ENCODE results near the gene ENTHD1.

The ENTHD1 gene

DNA sequence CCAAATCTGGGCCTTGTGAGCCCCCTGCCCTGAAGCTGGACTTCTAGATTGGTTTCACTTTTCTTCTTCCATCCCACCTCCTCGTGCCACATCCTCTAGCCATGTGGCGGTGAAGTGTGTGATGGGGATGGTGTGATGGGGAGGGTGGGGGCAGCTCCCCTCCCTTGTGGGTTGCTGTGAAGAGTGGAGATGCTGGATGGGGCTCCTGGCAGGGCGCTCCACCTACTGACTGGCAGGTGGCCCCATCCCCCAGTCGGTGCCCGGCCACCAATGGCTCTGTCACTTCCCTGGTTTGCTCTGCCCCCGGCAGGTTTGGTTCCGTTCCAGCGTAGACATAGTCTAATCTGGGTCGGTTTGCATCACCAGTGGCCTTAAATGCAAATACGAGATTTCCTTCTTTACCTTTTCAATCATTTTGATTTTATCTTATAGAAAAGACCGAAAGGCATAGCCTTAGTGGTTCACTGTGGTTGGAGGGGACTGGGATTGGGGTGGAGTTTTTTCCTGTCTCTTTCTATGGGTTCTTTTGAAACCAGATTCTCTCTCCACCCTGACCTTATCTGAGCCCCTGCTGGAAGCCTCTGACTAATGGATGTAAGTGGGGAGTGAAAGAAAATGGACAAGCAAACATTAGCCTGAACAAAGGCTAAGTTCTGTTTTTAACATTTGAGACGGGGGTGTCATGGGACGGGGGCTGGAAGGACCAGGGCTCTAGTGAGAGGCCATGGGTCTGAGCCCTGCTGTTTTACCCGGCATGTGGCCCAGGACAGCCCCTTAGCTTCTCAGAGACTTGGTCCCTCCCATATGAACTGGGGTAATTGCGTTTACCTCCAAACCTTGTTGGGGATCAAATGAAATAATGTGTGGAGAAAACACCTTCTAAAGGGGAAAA, 173.8 kb downstream of the ENTHD1 start:
- no peak overlapping the region for H3K4me3 Mint-ChIP-seq

DNA sequence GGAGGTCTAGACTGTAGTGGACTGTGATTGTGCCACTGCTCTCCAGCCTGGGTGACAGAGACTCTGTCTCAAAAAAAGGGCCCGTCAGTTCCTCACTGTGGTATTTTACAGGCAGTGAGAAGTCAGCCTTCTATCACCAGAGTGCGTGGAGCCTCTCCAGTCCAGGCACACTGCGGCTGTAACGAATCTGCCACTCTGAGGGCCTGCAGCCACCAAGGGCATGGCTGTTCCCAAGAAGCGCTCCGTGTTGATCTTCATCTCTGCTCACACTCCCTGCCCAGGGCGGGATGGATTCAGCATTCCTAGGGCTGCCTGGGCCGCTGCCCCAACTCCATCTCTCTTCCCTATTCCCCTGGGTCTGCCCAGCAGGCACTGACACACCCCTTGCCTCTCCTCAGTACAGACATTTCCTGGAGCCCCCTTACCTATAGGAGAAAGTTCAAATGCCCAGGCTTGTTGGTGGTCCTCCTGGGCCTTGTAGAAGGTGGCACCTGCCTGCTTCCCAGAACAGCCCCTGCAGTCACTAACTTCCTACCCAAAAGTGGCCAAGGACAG, 174.6 kb downstream of the ENTHD1 start:
- DNase-seq (ENCODE audit: low spot score in 2 of 2): no peak
- peaks cover 26% of the 10 kb centered on the region for H3K4me1 Mint-ChIP-seq
- no peak overlapping the region for H3K4me3 Mint-ChIP-seq
- ATAC-seq: no peak
- no peaks in the 10 kb centered on the region for H3K9me3 Mint-ChIP-seq
- peak overlapping the region; percentile 65 for H3K27ac Mint-ChIP-seq
- no peaks in the 10 kb centered on the region for H3K36me3 Mint-ChIP-seq

More for the DNA sequence above, 173.8 kb downstream of the ENTHD1 start:
- no peak for ATAC-seq
- Mint-ChIP-seq H3K36me3 (peaks cover 6% of the 10 kb centered on the region), H3K4me1 (peaks cover 26% of the 10 kb centered on the region), H3K27ac (peak overlapping the region; percentile 65), H3K9me3 (no peaks in the 10 kb centered on the region)
- DNase-seq (ENCODE audit: low spot score in 2 of 2): no peak

DNA sequence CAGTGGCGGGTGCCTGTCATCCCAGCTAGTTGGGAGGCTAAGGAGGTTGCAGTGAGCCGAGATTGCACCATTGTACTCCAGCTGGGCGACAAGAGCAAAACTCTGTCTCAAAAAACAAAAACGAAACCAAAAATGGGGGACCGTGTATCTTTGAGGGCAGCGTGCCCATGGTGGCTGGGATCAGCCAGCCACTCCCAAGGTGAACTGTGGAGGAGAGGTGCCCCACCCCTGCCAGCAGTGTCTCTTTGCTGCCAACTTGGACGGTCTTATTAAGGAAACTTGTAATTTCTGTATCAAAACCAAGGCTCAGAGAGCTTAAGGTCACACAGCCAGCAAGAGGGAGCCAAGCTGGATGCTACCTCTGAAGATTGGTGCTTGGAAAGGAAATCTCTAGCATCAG, 175.4 kb downstream of the ENTHD1 start:
- peak overlapping the region; percentile 50 for H3K27ac Mint-ChIP-seq
- no peaks in the 10 kb centered on the region for H3K9me3 Mint-ChIP-seq
- peak overlapping the region; percentile 14 for H3K4me3 Mint-ChIP-seq
- H3K4me1 Mint-ChIP-seq: peaks cover 26% of the 10 kb centered on the region
- H3K36me3 Mint-ChIP-seq: no peaks in the 10 kb centered on the region
- no peak for ATAC-seq
- no peak for DNase-seq (ENCODE audit: low spot score in 2 of 2)

DNA sequence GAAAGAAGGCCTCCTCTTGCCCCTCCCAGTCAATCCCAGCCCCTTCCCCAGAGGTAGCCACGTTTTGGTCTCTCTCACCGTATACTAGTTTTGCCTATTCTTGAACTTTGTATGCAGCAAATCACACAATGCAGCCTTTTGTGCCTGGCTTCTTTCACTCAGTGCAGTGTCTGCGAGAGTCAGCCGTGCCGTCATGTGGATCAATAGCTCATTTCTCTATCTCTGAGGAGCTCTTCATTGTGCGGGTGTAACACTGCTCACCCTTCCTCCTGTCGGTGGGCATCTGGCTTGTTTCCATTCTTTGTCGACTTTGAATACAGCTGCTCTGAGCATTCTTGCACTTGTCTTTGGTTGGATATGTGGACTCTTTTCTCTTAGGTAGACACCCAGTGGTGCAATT, 176.5 kb downstream of the ENTHD1 start:
- ATAC-seq: no peak
- Mint-ChIP-seq H3K36me3 (no peaks in the 10 kb centered on the region), H3K9me3 (no peaks in the 10 kb centered on the region), H3K27ac (no peak overlapping the region), H3K4me3 (no peak overlapping the region), H3K4me1 (peaks cover 20% of the 10 kb centered on the region)
- DNase-seq (ENCODE audit: low spot score in 2 of 2): no peak

DNA sequence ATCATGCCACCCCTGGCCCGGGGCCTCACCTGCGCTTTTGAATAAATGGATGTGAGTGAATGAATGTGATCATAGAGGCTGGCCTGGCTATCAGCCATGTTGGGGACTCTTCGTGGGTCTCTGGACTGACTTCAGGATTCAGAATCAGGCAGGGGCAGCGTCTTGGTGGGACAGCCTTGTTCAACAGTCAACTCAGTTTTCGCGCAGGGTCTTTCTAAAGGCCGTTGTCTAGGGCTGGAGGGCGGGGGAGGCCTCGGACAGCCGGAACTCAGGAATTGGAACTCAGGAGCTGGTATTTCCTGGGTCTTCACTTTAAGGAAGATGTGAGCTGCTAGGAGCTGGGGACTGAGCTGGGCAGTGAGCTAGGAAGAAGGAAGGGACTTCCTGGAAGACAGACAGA, 177.0 kb downstream of the ENTHD1 start:
- H3K4me1 Mint-ChIP-seq: peaks cover 16% of the 10 kb centered on the region
- H3K4me3 Mint-ChIP-seq: no peak overlapping the region
- no peak overlapping the region for H3K27ac Mint-ChIP-seq
- DNase-seq (ENCODE audit: low spot score in 2 of 2) (no peak), ATAC-seq (no peak)
- no peaks in the 10 kb centered on the region for H3K9me3 Mint-ChIP-seq
- H3K36me3 Mint-ChIP-seq: no peaks in the 10 kb centered on the region

DNA sequence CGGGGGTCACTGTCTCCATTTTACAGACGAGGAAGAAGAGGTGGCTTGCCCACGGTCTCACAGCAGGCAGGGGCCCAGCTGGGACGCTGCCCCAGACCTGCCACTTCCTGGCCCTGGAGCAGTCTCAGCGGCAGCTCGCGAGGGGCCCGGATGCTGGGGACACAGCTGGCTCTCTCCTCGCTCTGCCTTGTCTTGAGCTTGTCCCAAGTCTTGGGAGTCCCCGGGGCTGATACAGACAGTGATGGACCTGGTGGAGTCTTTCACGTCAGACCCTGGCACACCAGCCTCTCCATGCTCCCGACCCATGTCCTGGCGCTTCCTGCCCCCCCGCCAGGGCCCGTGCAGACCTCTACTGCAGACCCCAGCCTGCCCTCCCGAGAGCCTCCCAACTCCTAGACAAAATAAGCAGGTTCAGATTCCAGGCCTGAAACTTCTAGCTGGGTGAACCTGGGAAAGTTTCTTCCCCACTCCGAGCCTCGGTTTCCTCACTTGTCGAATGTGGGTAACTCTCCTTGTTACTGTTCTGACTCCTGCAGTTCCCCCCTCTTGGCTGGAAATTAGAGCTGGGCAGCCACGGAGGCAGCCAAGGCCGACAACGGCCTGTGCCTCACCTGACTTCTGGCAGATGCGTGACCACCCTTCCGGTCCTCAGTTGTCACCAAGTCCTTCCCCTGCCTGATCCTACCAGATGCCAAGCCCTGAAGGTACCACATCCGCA, 177.6 kb downstream of the ENTHD1 start:
- H3K4me3 Mint-ChIP-seq: no peak overlapping the region
- no peak for ATAC-seq
- no peaks in the 10 kb centered on the region for H3K9me3 Mint-ChIP-seq

DNA sequence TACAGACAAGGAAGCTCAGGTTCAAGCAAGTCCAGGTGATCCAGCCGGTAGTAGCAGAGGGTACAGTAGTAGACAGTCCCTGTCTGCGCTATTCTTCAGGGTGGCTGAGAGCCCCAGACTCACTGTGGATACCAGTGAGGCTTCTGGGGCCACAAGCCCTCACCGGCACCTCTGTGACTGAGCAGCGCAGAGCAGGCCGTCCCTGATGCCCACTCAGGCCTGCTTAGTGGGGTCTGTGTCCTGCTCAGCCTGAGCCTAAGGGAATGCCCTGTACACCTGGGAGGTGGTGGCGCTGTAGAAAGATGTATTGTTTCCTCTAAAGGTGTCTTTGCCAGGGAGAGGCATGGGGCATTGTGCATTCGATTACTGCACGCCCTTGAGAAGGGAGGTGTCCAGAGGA, 179.2 kb downstream of the ENTHD1 start:
- Mint-ChIP-seq H3K4me3 (no peak overlapping the region), H3K4me1 (peaks cover 3% of the 10 kb centered on the region), H3K27ac (no peak overlapping the region), H3K36me3 (no peaks in the 10 kb centered on the region), H3K9me3 (no peaks in the 10 kb centered on the region)
- DNase-seq (ENCODE audit: low spot score in 2 of 2) (no peak), ATAC-seq (peak; percentile 31)

More for the DNA sequence above, 177.6 kb downstream of the ENTHD1 start:
- Mint-ChIP-seq H3K27ac (no peak overlapping the region), H3K4me1 (peaks cover 16% of the 10 kb centered on the region), H3K36me3 (no peaks in the 10 kb centered on the region)
- no peak for DNase-seq (ENCODE audit: low spot score in 2 of 2)

DNA sequence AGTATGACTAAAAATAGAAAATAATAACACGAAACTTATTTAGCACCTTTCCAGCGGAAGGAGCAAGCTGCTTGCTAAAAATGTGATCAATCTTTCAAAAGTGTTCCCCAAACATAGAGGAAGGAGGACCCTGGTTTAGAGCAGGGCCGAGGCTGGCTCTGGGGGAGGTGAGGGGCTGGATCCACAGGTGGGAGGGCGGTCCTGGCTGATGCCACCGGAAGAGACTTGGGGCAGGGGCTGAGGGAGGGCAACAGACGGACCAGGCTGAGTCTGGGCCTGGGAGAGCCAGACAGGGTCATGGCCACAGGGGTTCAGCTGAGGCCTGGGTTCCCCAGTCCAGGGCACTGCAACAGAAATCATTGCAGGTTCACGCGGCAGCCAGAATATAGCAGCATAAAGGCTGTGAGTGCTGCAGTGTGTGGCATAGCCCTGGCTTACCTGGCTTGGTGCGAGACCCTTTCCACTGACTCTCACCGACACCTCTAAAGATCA, 179.7 kb downstream of the ENTHD1 start:
- Mint-ChIP-seq H3K27ac (no peak overlapping the region), H3K36me3 (no peaks in the 10 kb centered on the region), H3K9me3 (no peaks in the 10 kb centered on the region), H3K4me1 (no peaks in the 10 kb centered on the region), H3K4me3 (no peak overlapping the region)
- ATAC-seq (peak; percentile 24), DNase-seq (ENCODE audit: low spot score in 2 of 2) (no peak)

DNA sequence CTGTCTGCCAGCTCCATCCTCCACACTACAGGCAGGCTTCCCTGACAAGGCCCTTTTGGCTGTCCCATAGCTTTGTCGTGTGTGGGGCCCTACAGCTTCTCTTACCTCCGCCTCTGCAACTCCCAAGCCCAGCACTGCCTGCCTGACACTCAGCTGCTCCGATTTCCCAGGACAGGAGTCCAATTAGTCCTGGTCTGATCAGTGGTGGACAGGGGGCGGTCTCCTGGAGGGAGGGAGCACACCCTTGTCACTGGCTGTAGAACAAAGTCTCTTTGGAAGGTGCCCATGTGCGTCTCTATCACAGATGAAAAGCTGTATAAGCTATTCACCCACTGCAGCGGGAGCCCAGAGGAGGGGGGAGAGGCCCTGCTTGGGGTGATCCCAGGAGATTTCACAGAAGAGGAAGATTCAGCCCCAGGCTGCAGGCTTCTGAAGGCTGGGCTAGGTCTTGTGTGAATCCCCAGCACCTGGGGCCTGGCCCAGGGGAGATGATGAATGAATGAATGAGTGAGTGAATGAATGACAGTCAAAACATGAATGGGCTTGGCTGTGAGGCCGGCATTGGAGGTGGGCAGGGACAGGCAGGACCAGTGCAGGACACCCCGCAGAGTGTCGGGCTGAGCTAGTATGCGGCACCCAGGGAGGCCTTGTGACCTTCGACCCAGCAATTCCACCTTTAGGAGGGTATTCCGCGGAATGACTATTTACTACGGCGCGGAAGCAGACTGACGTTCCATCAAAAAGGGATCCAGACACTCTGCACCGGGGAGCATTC, 180.6 kb downstream of the ENTHD1 start:
- Mint-ChIP-seq H3K36me3 (no peaks in the 10 kb centered on the region), H3K9me3 (no peaks in the 10 kb centered on the region), H3K4me1 (no peaks in the 10 kb centered on the region), H3K4me3 (no peak overlapping the region), H3K27ac (no peak overlapping the region)
- ATAC-seq: no peak
- DNase-seq (ENCODE audit: low spot score in 2 of 2): no peak

DNA sequence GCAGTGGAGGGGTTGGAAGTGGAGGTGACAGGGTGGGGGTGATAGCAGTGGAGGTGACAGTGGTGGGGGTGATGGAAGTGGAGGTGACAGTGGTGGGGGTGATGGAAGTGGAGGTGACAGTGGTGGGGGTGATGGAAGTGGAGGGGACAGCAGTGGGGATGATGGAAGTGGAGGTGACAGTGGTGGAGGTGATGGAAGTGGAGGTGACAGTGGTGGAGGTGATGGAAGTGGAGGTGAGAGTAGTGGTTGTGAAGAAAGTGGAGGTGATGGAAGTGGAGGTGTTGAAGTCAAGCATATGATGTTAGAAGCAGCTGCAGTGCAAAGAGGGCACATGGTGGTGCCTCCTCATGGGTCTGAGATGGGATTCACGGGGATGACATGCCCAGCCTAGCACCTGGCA, 181.5 kb downstream of the ENTHD1 start:
- no peaks in the 10 kb centered on the region for H3K9me3 Mint-ChIP-seq
- no peaks in the 10 kb centered on the region for H3K36me3 Mint-ChIP-seq
- ATAC-seq: no peak
- H3K4me3 Mint-ChIP-seq: no peak overlapping the region
- H3K27ac Mint-ChIP-seq: no peak overlapping the region
- H3K4me1 Mint-ChIP-seq: no peaks in the 10 kb centered on the region
- DNase-seq (ENCODE audit: low spot score in 2 of 2): no peak

DNA sequence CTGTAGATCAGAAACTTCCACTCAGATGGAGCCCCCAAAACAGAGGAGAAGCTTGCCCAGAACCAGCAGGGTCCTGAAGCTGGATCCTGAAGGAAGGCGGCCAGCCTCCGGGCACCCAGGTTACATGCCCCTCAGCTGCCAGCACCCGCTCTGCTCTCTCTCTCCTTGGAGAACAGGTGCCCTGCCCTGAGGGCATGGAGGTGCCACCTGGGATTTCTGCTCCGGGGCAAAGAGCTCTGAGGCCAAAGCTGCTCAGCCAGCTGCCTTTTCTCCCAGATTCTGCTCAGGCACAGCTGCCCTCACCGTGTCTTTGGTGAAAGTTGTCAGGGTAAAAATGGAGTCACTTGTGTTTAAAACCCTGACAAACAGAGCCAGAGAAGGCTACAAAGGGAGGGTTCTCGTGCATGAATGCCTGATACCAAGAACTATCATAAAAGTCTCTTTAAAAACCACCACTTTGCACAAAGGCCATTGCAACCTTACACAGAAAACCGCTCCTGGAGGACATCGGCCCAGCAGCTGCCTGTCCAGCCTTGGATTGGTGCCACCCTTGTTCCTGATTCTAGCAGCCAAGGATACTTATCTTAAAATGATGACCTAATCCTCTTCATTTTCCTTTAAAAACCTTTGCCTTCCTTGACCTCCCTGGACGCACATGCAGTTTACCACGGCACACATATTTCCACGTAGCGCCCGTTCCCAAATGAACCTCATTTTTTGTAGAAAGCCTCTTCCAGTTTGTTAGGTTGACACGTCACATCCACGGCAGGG, 183.0 kb downstream of the ENTHD1 start:
- no peaks in the 10 kb centered on the region for H3K36me3 Mint-ChIP-seq
- no peak for ATAC-seq

DNA sequence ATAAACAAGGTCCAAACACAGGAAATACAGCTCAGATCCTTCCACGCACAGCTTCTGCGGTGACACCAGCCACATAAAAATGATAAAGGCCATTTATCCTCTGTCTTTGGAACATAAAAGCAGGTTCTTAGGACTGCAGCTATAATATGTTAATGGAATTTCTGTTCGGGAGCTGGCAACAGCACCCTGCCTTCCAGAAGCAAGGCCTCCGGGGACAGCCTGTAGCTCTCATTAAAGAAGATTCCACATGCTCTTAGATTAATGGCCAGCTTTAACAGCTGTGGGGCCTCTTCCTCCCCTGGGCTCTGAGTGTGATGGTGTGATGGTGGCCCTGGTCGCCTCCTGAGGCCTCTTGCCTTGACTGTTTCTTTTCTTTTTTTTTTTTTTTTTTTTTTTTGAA, 185.7 kb downstream of the ENTHD1 start:
- no peaks in the 10 kb centered on the region for H3K9me3 Mint-ChIP-seq
- peaks cover 5% of the 10 kb centered on the region for H3K4me1 Mint-ChIP-seq
- ATAC-seq (no peak), DNase-seq (ENCODE audit: low spot score in 2 of 2) (no peak)
- no peak overlapping the region for H3K4me3 Mint-ChIP-seq
- H3K36me3 Mint-ChIP-seq: no peaks in the 10 kb centered on the region
- H3K27ac Mint-ChIP-seq: no peak overlapping the region

More for the DNA sequence above, 183.0 kb downstream of the ENTHD1 start:
- no peak for DNase-seq (ENCODE audit: low spot score in 2 of 2)
- Mint-ChIP-seq H3K27ac (peak overlapping the region; percentile 44), H3K4me1 (no peaks in the 10 kb centered on the region), H3K4me3 (no peak overlapping the region), H3K9me3 (no peaks in the 10 kb centered on the region)

DNA sequence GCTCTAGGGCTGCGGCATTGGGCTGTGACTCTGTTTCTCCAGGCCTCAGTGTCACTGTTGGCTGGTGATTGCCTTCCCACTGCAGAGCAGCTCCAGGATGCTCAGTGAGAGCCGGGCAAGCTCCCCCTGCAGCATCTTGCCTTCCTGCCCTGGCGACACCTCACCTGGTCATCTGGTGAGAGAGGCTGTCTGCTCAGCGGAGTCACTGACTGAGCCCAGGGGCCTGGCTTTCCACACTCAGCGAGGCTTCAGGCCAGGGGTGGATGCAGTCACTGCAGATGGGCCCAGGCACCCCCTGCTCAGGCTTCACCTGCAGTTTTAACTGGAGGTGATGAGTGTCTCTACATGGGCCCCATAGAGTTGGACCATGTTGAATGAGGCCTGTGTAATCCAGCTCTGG, 186.2 kb downstream of the ENTHD1 start:
- H3K9me3 Mint-ChIP-seq: no peaks in the 10 kb centered on the region
- H3K36me3 Mint-ChIP-seq: no peaks in the 10 kb centered on the region
- H3K4me3 Mint-ChIP-seq: no peak overlapping the region
- H3K4me1 Mint-ChIP-seq: peaks cover 5% of the 10 kb centered on the region
- no peak for ATAC-seq
- H3K27ac Mint-ChIP-seq: no peak overlapping the region
- no peak for DNase-seq (ENCODE audit: low spot score in 2 of 2)

DNA sequence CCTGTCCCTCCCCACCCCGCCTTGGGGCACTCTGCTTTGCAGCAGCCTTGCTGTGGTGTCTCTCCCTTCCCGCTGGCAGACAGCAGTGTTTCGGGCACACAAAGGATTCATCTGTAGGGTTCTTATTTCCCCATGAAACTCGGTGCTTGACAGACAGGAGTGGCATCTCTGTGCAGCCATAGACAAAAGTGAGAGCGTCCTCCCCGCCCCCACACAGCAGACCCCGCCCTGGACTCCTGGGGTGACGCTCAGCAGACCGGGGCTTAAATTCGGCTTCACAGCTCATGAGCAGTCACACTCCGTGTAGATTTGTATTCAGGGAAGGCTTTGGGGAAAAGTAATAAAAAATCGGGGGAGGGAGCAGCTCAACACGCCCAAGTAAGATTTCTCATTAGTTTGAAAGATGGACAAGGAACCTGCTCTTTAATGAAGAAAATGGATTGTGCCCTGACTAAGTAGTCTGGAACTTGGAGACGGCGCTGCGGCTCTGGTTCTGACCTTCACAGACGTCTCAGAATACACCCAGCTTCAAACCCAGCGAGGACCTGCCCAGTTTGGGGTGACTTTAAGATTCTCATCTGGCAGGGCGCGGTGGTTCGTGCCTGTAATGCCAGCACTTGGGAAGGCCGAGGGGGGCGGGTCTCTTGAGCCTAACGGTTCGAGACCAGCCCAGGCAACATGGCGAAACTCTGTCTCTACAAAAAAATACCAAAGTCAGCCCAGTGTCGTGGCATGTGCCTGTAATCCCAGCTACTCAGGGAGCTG, 187.0 kb downstream of the ENTHD1 start:
- Mint-ChIP-seq H3K36me3 (no peaks in the 10 kb centered on the region), H3K4me1 (peaks cover 5% of the 10 kb centered on the region), H3K9me3 (no peaks in the 10 kb centered on the region), H3K4me3 (no peak overlapping the region), H3K27ac (no peak overlapping the region)
- ATAC-seq (no peak), DNase-seq (ENCODE audit: low spot score in 2 of 2) (no peak)
